ENCODE data around the gene MATN1. TPM values are rescaled to one million over a fixed set of nuclear protein-coding genes. Genes with fewer than 3 reads are reported as not detected.

MATN1 gene
- total and polyA plus RNA-seq, 4 donors, result 0.19 TPM; not detected in 3

GRCh38 chr1:30668024-30668423, 55.4 kb downstream of the MATN1 start:
- DNase-seq (ENCODE audit: low spot score), result no peak
- H3K36me3 ChIP-seq (ENCODE audit: control insufficient read depth in 4 of 4, insufficient read depth in 3 of 4, low read depth in 1 of 4, low read length in 3 of 4), result no peaks in the 10 kb centered on the region
- H3K4me1 ChIP-seq (ENCODE audit: control insufficient read depth in 4 of 4, insufficient read depth in 4 of 4, low read length in 3 of 4), result peaks cover 2 to 23% (median 17%) of the 10 kb centered on the region in 4 donors
- no peak overlapping the region for H3K4me3 ChIP-seq (ENCODE audit: low read depth in 1 of 3, low read length in 3 of 3)
- WGBS, result 74% methylated on average over 7 of the region's 7 CpGs
- no peak overlapping the region for H3K9ac ChIP-seq (ENCODE audit: low read depth in 1 of 2, low read length in 2 of 2)
- H3K9me3 ChIP-seq (ENCODE audit: control insufficient read depth in 4 of 4, low read length in 3 of 4), result no peaks in the 10 kb centered on the region
- H3K27ac ChIP-seq (ENCODE audit: low read depth in 1 of 2, low read length in 2 of 2), result no peak overlapping the region
- no peaks in the 10 kb centered on the region for H3K27me3 ChIP-seq (ENCODE audit: control insufficient read depth in 4 of 4, insufficient read depth in 4 of 4, low read length in 3 of 4)
- TF ChIP-seq SP1 (IDR thresholded peaks at IDR 0.05) (no peak), HNF4G (IDR thresholded peaks at IDR 0.05) (no peak), FOXA2 (IDR thresholded peaks at IDR 0.05) (no peak), NR2F2 (IDR thresholded peaks at IDR 0.05) (no peak), JUND (IDR thresholded peaks at IDR 0.05) (no peak), GABPA (IDR thresholded peaks at IDR 0.05 in 1 of 2, conservative IDR thresholded peaks at IDR 0.05 in 1 of 2) (no peak), RXRA (IDR thresholded peaks at IDR 0.05) (no peak), FOXA1 (IDR thresholded peaks at IDR 0.05) (no peak), HNF4A (conservative IDR thresholded peaks at IDR 0.05) (no peak), RAD21 (IDR thresholded peaks at IDR 0.05) (no peak), TAF1 (conservative IDR thresholded peaks at IDR 0.05) (no peak)
- TF ChIP-seq, protein P1, sequence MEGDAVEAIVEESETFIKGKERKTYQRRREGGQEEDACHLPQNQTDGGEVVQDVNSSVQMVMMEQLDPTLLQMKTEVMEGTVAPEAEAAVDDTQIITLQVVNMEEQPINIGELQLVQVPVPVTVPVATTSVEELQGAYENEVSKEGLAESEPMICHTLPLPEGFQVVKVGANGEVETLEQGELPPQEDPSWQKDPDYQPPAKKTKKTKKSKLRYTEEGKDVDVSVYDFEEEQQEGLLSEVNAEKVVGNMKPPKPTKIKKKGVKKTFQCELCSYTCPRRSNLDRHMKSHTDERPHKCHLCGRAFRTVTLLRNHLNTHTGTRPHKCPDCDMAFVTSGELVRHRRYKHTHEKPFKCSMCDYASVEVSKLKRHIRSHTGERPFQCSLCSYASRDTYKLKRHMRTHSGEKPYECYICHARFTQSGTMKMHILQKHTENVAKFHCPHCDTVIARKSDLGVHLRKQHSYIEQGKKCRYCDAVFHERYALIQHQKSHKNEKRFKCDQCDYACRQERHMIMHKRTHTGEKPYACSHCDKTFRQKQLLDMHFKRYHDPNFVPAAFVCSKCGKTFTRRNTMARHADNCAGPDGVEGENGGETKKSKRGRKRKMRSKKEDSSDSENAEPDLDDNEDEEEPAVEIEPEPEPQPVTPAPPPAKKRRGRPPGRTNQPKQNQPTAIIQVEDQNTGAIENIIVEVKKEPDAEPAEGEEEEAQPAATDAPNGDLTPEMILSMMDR (IDR thresholded peaks at IDR 0.05; ENCODE audit: low read depth, low read length, missing input control), result no peak
- TF ChIP-seq, protein P2, sequence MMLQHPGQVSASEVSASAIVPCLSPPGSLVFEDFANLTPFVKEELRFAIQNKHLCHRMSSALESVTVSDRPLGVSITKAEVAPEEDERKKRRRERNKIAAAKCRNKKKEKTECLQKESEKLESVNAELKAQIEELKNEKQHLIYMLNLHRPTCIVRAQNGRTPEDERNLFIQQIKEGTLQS (IDR thresholded peaks at IDR 0.05), result no peak
- TF ChIP-seq, protein P3, sequence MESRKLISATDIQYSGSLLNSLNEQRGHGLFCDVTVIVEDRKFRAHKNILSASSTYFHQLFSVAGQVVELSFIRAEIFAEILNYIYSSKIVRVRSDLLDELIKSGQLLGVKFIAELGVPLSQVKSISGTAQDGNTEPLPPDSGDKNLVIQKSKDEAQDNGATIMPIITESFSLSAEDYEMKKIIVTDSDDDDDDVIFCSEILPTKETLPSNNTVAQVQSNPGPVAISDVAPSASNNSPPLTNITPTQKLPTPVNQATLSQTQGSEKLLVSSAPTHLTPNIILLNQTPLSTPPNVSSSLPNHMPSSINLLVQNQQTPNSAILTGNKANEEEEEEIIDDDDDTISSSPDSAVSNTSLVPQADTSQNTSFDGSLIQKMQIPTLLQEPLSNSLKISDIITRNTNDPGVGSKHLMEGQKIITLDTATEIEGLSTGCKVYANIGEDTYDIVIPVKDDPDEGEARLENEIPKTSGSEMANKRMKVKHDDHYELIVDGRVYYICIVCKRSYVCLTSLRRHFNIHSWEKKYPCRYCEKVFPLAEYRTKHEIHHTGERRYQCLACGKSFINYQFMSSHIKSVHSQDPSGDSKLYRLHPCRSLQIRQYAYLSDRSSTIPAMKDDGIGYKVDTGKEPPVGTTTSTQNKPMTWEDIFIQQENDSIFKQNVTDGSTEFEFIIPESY (IDR thresholded peaks at IDR 0.05), result no peak

DNA sequence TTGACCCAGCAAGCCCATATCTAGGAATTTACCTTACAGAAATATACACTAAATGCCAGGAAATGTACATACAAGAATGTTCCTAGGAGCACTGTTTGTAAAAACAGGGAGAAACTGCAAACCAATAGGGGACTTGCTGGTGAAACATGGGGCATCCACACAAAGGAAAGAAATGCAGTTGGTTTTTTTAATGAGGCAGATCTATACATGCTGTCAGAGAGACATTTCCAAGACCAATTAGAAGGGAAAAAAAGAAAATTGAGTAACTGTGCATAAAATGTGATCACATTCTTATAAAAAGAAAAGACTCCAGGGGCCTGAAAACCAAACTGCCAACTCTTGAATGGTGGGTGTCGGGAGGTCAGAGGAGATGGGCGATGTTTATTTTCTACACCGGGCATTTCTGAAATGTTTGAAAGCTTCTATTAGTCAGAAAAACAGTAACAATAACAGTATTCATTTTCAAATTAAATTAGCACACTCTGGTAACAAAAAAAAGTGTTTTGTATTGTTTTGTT, 56.6 kb downstream of the MATN1 start:
- Histone ChIP-seq H3K4me1 (ENCODE audit: control insufficient read depth in 4 of 4, insufficient read depth in 4 of 4, low read length in 3 of 4) (peaks cover 2 to 30% (median 25%) of the 10 kb centered on the region in 4 donors), H3K27me3 (ENCODE audit: control insufficient read depth in 4 of 4, insufficient read depth in 4 of 4, low read length in 3 of 4) (no peaks in the 10 kb centered on the region), H3K4me3 (ENCODE audit: low read depth in 1 of 3, low read length in 3 of 3) (no peak overlapping the region), H3K27ac (ENCODE audit: low read depth in 1 of 2, low read length in 2 of 2) (no peak overlapping the region), H3K9ac (ENCODE audit: low read depth in 1 of 2, low read length in 2 of 2) (no peak overlapping the region), H3K36me3 (ENCODE audit: control insufficient read depth in 4 of 4, insufficient read depth in 3 of 4, low read depth in 1 of 4, low read length in 3 of 4) (no peaks in the 10 kb centered on the region), H3K9me3 (ENCODE audit: control insufficient read depth in 4 of 4, low read length in 3 of 4) (no peaks in the 10 kb centered on the region)
- TF ChIP-seq NR2F2 (IDR thresholded peaks at IDR 0.05) (no peak), FOXA1 (IDR thresholded peaks at IDR 0.05) (no peak), TAF1 (conservative IDR thresholded peaks at IDR 0.05) (no peak)
- no peak for DNase-seq (ENCODE audit: low spot score)
- 88% methylated on average over 3 of the region's 3 CpGs for WGBS
